Endothelial cell of umbilical vein (primary cell): ENCODE data around the gene POLR1C. TPM values are rescaled to one million over a fixed set of nuclear protein-coding genes. Genes with fewer than 3 reads are reported as not detected.
A peak's percentile ranks its signal among the peaks of the same experiment; 100 is the strongest.

ENCODE experiments used
- BruUV-seq: library from RNA; stranded (reverse); fragments of 400-500 nt; replicated peaks from 2 replicates; lab custom pipeline; 2021; lab: Mats Ljungman, UMichigan
- CTCF ChIA-PET: fragments of 300-600, 350-600 bp; sonication (Branson Sonifier 250); formaldehyde crosslinking; loops from one replicate; lab custom pipeline; 2021; ENCODE audit warnings: antibody characterized with exemption, inconsistent platforms; lab: Charles Lee
- POLR2A ChIA-PET: fragments of 300-600, 350-600 bp; sonication (Branson Sonifier 250); formaldehyde crosslinking; loops from one replicate; lab custom pipeline; 2021; ENCODE audit warnings: antibody characterized with exemption, inconsistent platforms; lab: Charles Lee
- DNase-seq: peaks from one replicate; pipeline ENCODE4 v3.0.0-alpha.2; 2011; ENCODE audit warnings: low read depth, low spot score
- FAIRE-seq: peaks from 2 replicates; lab custom pipeline; 2011; peaks lifted over from hg19 to GRCh38; lab: Jason Lieb, UNC
- H2AFZ ChIP-seq: 2 replicates; pipeline ENCODE4 v1.6.0; 2012; ENCODE audit warnings: low read depth, low read length, control low read depth, inconsistent platforms
- H3K27ac ChIP-seq: 2 replicates; pipeline ENCODE4 v1.5.1; 2011; ENCODE audit warnings: low read depth, mild to moderate bottlenecking, control low read depth, low read length, moderate library complexity; ENCODE audit not compliant: insufficient read depth
- H3K27me3 ChIP-seq, 2 experiments: 2 replicates each; pipeline versions ENCODE4 v1.6.0 to v1.6.1; 2011; ENCODE audit warnings: low read length in 2 of 2, mixed read lengths in 1 of 2; ENCODE audit not compliant: control insufficient read depth in 2 of 2, insufficient read depth in 2 of 2
- H3K36me3 ChIP-seq, 2 experiments: 2 replicates in 1 of 2; 3 replicates in 1 of 2; pipeline ENCODE4 v1.5.1; 2011; ENCODE audit warnings: low read length in 2 of 2, mild to moderate bottlenecking in 1 of 2, moderate library complexity in 1 of 2; ENCODE audit not compliant: control insufficient read depth in 2 of 2, insufficient read depth in 2 of 2; ENCODE audit errors: extremely low read depth in 1 of 2
- H3K4me1 ChIP-seq: 3 replicates; pipeline ENCODE4 v1.5.1; 2011; ENCODE audit warnings: mild to moderate bottlenecking, low read length; ENCODE audit not compliant: control insufficient read depth, insufficient read depth; ENCODE audit errors: extremely low read depth
- H3K4me2 ChIP-seq: 2 replicates; pipeline ENCODE4 v1.6.1; 2011; ENCODE audit warnings: low read length, control low read depth, mixed read lengths; ENCODE audit not compliant: insufficient read depth
- H3K4me3 ChIP-seq, 3 experiments: fragments of 200-600 bp in 1 of 3; sonication (generic), shearing (Covaris generic) in 1 of 3; replicated peaks in 1 of 3; 2 replicates each; pipeline ENCODE4 v1.5.1; 2011 to 2016; ENCODE audit warnings: control low read depth in 3 of 3, low read length in 3 of 3, mild to moderate bottlenecking in 2 of 3, inconsistent platforms in 1 of 3, low read depth in 1 of 3, moderate library complexity in 1 of 3; ENCODE audit not compliant: insufficient read depth in 1 of 3
- H3K79me2 ChIP-seq: 2 replicates; pipeline ENCODE4 v1.6.0; 2012; ENCODE audit warnings: low read length, inconsistent platforms; ENCODE audit not compliant: control insufficient read depth, insufficient read depth
- H3K9ac ChIP-seq: replicated peaks from 2 replicates; pipeline ENCODE3; 2011; ENCODE audit warnings: low read length, control low read depth; ENCODE audit not compliant: insufficient read depth; ENCODE audit errors: extremely low read depth
- H3K9me1 ChIP-seq: replicated peaks from 3 replicates; pipeline ENCODE4 v1.6.0; 2011; ENCODE audit warnings: mild to moderate bottlenecking, low read length; ENCODE audit not compliant: control insufficient read depth, insufficient read depth; ENCODE audit errors: extremely low read depth
- H3K9me3 ChIP-seq: replicated peaks from 2 replicates; pipeline ENCODE4 v1.5.1; 2012; ENCODE audit warnings: low read length, inconsistent platforms; ENCODE audit not compliant: control insufficient read depth, insufficient read depth
- H4K20me1 ChIP-seq: replicated peaks from 2 replicates; pipeline ENCODE3; 2011; ENCODE audit warnings: mild to moderate bottlenecking, low read length; ENCODE audit not compliant: control insufficient read depth, insufficient read depth; ENCODE audit errors: extremely low read depth
- EZH2 ChIP-seq: IDR thresholded peaks from 2 replicates; pipeline ENCODE4 v1.6.1; 2012; ENCODE audit warnings: borderline replicate concordance, low read depth, mild to moderate bottlenecking, moderate library complexity, low read length, inconsistent platforms; ENCODE audit not compliant: severe bottlenecking
- FOS ChIP-seq: IDR thresholded peaks from 2 replicates; pipeline ENCODE4 v1.6.1; 2011; ENCODE audit warnings: mild to moderate bottlenecking, low read length, moderate library complexity, borderline replicate concordance; ENCODE audit not compliant: insufficient read depth
- GATA2 ChIP-seq: IDR thresholded peaks from 2 replicates; pipeline ENCODE4 v1.7.0; 2011; ENCODE audit warnings: low read depth, mild to moderate bottlenecking, moderate library complexity, mixed read lengths, low read length; ENCODE audit not compliant: insufficient read length, insufficient read depth
- JUN ChIP-seq: IDR thresholded peaks from 2 replicates; pipeline ENCODE4 v1.6.1; 2011; ENCODE audit warnings: borderline replicate concordance, low read depth; ENCODE audit not compliant: insufficient read length, insufficient read depth
- MYC ChIP-seq: IDR thresholded peaks from one replicate; pipeline ENCODE4 v1.6.1; 2011; ENCODE audit warnings: mild to moderate bottlenecking, low read depth, low read length
- POLR2A ChIP-seq: IDR thresholded peaks from 2 replicates; pipeline ENCODE4 v1.6.1; 2012; ENCODE audit warnings: low read depth, mild to moderate bottlenecking, control low read depth, low read length
- POLR2AphosphoS5 ChIP-seq: IDR thresholded peaks from 2 replicates; pipeline ENCODE4 v1.6.1; 2012; ENCODE audit warnings: low read depth, mild to moderate bottlenecking, control low read depth, low read length, moderate library complexity; ENCODE audit not compliant: insufficient read depth
- dilution Hi-C: fragments of 300-500 bp; cut with MboI; formaldehyde crosslinking; loops from one replicate; pipeline ENCODE4 v1.15.0; 2019; ENCODE audit warnings: low sequenced_read_pairs; ENCODE audit not compliant: extremely low pct_ligation_motif_present
- intact Hi-C: fragments of 100-400 bp; cut with micrococcal nuclease; formaldehyde crosslinking; loops from one replicate; pipeline ENCODE4 v1.10.0; 2022
- polyA plus RNA-seq, 4 experiments: library from polyadenylated mRNA; depleted of rRNA in 3 of 4; stranded (reverse) in 3 of 4; unstranded in 1 of 4; fragments of >200 nt; gene quantifications; 2 replicates each; pipeline versions ENCODE4 v1.2.1 to v1.2.3, GENCODE V29; 2011 to 2012; ENCODE audit warnings: missing spikeins in 1 of 4
- total RNA-seq: library from RNA; stranded (reverse); gene quantifications from 2 replicates; pipeline ENCODE4 v1.2.3, GENCODE V29; 2021
- TF ChIP-seq, protein P1 (sequence below): IDR thresholded peaks from 2 replicates; pipeline ENCODE4 v1.6.1; 2011; ENCODE audit not compliant: insufficient read depth, insufficient read length
- TF ChIP-seq, protein P2 (sequence below), 2 donors: IDR thresholded peaks; 1 replicate in 1 of 2; 2 replicates in 1 of 2; pipeline ENCODE4 v1.5.1; 2011; ENCODE audit warnings: low read length in 2 of 2, mild to moderate bottlenecking in 2 of 2, moderate library complexity in 2 of 2, control low read depth in 1 of 2, inconsistent platforms in 1 of 2, low read depth in 1 of 2; ENCODE audit not compliant: insufficient read depth in 1 of 2; ENCODE audit errors: extremely low read depth in 1 of 2

Gene POLR1C
- total and polyA plus RNA-seq, 2 donors (not counting 3 experiments of a cell fraction or from before 2014, with no cell fraction given), result 39.8 to 46.0 TPM

GRCh38 chr6:43504756-43505593 lies 11.9 kb upstream of the POLR1C start:
- peaks cover 4% of the 10 kb centered on the region for H3K4me1 ChIP-seq
- no peaks in the 10 kb centered on the region for H4K20me1 ChIP-seq
- H3K9me3 ChIP-seq, result no peaks in the 10 kb centered on the region
- H3K27me3 ChIP-seq, result no peaks in the 10 kb centered on the region
- dilution Hi-C loops, result no loop called here
- H3K9ac ChIP-seq, result no peak overlapping the region
- H3K79me2 ChIP-seq, result no peaks in the 10 kb centered on the region
- DNase-seq, result no peak
- no peaks in the 10 kb centered on the region for H3K9me1 ChIP-seq
- no peak overlapping the region for H2AFZ ChIP-seq
- ChIA-PET CTCF (interaction anchor here (0.7 to 19.0 kb wide), 11 partner anchors 10 to 242 kb away, joined by 3 to 289 read pairs (median 9); partner anchors contain the start of genes DLK2, POLR1C, TJAP1 and YIPF3), POLR2A (no interaction called here)
- H3K4me3 ChIP-seq, result no peak overlapping the region
- TSS peak; percentile 31 for BruUV-seq
- intact Hi-C loops, result loop anchor here (10.0 kb wide), 1 partner anchor 600 kb away; no protein-coding TSS in a partner anchor
- peaks cover 0 to 29% of the 10 kb centered on the region in 2 experiments for H3K36me3 ChIP-seq
- H3K4me2 ChIP-seq, result no peak overlapping the region
- TF ChIP-seq GATA2, result no peak
- TF ChIP-seq POLR2AphosphoS5, result no peak
- no peak for TF ChIP-seq JUN
- TF ChIP-seq, protein P1, sequence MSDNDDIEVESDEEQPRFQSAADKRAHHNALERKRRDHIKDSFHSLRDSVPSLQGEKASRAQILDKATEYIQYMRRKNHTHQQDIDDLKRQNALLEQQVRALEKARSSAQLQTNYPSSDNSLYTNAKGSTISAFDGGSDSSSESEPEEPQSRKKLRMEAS, result no peak
- TF ChIP-seq MYC, result no peak
- TF ChIP-seq, protein P2, sequence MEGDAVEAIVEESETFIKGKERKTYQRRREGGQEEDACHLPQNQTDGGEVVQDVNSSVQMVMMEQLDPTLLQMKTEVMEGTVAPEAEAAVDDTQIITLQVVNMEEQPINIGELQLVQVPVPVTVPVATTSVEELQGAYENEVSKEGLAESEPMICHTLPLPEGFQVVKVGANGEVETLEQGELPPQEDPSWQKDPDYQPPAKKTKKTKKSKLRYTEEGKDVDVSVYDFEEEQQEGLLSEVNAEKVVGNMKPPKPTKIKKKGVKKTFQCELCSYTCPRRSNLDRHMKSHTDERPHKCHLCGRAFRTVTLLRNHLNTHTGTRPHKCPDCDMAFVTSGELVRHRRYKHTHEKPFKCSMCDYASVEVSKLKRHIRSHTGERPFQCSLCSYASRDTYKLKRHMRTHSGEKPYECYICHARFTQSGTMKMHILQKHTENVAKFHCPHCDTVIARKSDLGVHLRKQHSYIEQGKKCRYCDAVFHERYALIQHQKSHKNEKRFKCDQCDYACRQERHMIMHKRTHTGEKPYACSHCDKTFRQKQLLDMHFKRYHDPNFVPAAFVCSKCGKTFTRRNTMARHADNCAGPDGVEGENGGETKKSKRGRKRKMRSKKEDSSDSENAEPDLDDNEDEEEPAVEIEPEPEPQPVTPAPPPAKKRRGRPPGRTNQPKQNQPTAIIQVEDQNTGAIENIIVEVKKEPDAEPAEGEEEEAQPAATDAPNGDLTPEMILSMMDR (IDR thresholded peaks at IDR 0.05; ENCODE audit: extremely low read depth in 1 of 2, insufficient read depth in 1 of 2, low read depth in 1 of 2, low read length in 2 of 2), result no peak
- TF ChIP-seq FOS, result no peak
- no peak for TF ChIP-seq POLR2A
- no peak for TF ChIP-seq EZH2
- no peak for FAIRE-seq
- no peak overlapping the region for H3K27ac ChIP-seq
